Karpas-422 (cell line): ENCODE results near the gene DNAJA3. TPM values are rescaled to one million over a fixed set of nuclear protein-coding genes. Genes with fewer than 3 reads are reported as not detected.
"Not testable (repeated sequence)": the region's sequence is repeated elsewhere in the genome, so short reads cannot be mapped to it uniquely, and the experiment has no call there.

Source experiments
- DNase-seq: peaks from one replicate; pipeline ENCODE4 v3.0.0-alpha.2; 2015
- H2AFZ ChIP-seq: fragments of 200-600 bp; sonication (generic); 2 replicates; pipeline ENCODE4 v1.6.1; 2014; ENCODE audit warnings: antibody characterized with exemption, low read length, mixed read lengths
- H3K27ac ChIP-seq: fragments of 200-600 bp; sonication (generic); 2 replicates; pipeline ENCODE4 v1.5.1; 2014; ENCODE audit warnings: mild to moderate bottlenecking, low read length, moderate library complexity
- H3K27me3 ChIP-seq: fragments of 200-600 bp; sonication (generic); 2 replicates; pipeline ENCODE4 v1.6.1; 2014; ENCODE audit warnings: low read length, mixed read lengths
- H3K36me3 ChIP-seq: fragments of 200-600 bp; sonication (generic); 2 replicates; pipeline ENCODE4 v1.6.1; 2014; ENCODE audit warnings: low read length, mixed read lengths; ENCODE audit not compliant: insufficient read depth
- H3K4me1 ChIP-seq: fragments of 200-600 bp; sonication (generic); 2 replicates; pipeline ENCODE4 v1.6.1; 2014; ENCODE audit warnings: mild to moderate bottlenecking, low read length, mixed read lengths
- H3K4me2 ChIP-seq: fragments of 200-600 bp; sonication (generic); 2 replicates; pipeline ENCODE4 v1.6.1; 2014; ENCODE audit warnings: low read length, low read depth, mild to moderate bottlenecking; ENCODE audit not compliant: poor library complexity, severe bottlenecking
- H3K4me3 ChIP-seq: fragments of 200-600 bp; sonication (generic); 2 replicates; pipeline ENCODE4 v1.5.1; 2014; ENCODE audit warnings: mild to moderate bottlenecking, antibody characterized with exemption, low read length, mixed read lengths
- H3K79me2 ChIP-seq: fragments of 200-600 bp; sonication (generic); 2 replicates; pipeline ENCODE4 v1.6.1; 2014; ENCODE audit warnings: mild to moderate bottlenecking, low read length, mixed read lengths
- H3K9ac ChIP-seq: fragments of 200-600 bp; sonication (generic); 2 replicates; pipeline ENCODE4 v1.6.0; 2014; ENCODE audit warnings: low read length
- H3K9me2 ChIP-seq: fragments of 200-600 bp; sonication (generic), shearing (Covaris generic); replicated peaks from 2 replicates; pipeline ENCODE4 v1.6.0; 2014; ENCODE audit warnings: mild to moderate bottlenecking, low read length, moderate library complexity; ENCODE audit not compliant: insufficient read depth
- H3K9me3 ChIP-seq: fragments of 300-700, 200-600 bp; sonication (generic); 2 replicates; pipeline ENCODE4 v1.6.1; 2014; ENCODE audit warnings: low read length, mixed read lengths
- H4K20me1 ChIP-seq: fragments of 200-600 bp; sonication (generic); 2 replicates; pipeline ENCODE4 v1.6.1; 2014; ENCODE audit warnings: mild to moderate bottlenecking, antibody characterized with exemption, low read length, low read depth; ENCODE audit not compliant: insufficient read depth
- total RNA-seq: library from RNA; depleted of rRNA; stranded (reverse); fragments of >200 nt; shearing (Covaris generic); gene quantifications from 2 replicates; pipeline ENCODE4 v1.2.3, GENCODE V29; 2014; ENCODE audit warnings: low replicate concordance

Gene DNAJA3
- total RNA-seq, 1 experiment from 2014 or later = 56.5 TPM

GRCh38 chr16:4390266-4391260 is 35.1 kb upstream of the DNAJA3 start:
- H3K36me3 ChIP-seq = no peaks in the 10 kb centered on the region
- H3K9me3 ChIP-seq = no peaks in the 10 kb centered on the region
- H3K27ac ChIP-seq = no peak overlapping the region
- H3K4me2 ChIP-seq = no peak overlapping the region
- H3K9ac ChIP-seq = no peak overlapping the region
- peak; percentile 69 for DNase-seq
- H3K79me2 ChIP-seq = no peaks in the 10 kb centered on the region
- H4K20me1 ChIP-seq = no peaks in the 10 kb centered on the region
- H3K27me3 ChIP-seq = no peaks in the 10 kb centered on the region
- no peak overlapping the region for H2AFZ ChIP-seq
- no peaks in the 10 kb centered on the region for H3K4me1 ChIP-seq
- H3K4me3 ChIP-seq = no peak overlapping the region
- H3K9me2 ChIP-seq = no peaks in the 10 kb centered on the region

- Histone ChIP-seq H3K27ac (no peak overlapping the region), H3K4me3 (no peak overlapping the region), H3K4me2 (no peak overlapping the region), H3K9ac (no peak overlapping the region), H3K36me3 (no peaks in the 10 kb centered on the region), H3K79me2 (no peaks in the 10 kb centered on the region), H3K9me2 (no peaks in the 10 kb centered on the region), H3K27me3 (no peaks in the 10 kb centered on the region), H2AFZ (no peak overlapping the region), H4K20me1 (no peaks in the 10 kb centered on the region), H3K9me3 (no peaks in the 10 kb centered on the region), H3K4me1 (no peaks in the 10 kb centered on the region)
- no peak for DNase-seq
Observed at GRCh38 chr16:4391631-4392381, 33.9 kb upstream of the DNAJA3 start.

DNA sequence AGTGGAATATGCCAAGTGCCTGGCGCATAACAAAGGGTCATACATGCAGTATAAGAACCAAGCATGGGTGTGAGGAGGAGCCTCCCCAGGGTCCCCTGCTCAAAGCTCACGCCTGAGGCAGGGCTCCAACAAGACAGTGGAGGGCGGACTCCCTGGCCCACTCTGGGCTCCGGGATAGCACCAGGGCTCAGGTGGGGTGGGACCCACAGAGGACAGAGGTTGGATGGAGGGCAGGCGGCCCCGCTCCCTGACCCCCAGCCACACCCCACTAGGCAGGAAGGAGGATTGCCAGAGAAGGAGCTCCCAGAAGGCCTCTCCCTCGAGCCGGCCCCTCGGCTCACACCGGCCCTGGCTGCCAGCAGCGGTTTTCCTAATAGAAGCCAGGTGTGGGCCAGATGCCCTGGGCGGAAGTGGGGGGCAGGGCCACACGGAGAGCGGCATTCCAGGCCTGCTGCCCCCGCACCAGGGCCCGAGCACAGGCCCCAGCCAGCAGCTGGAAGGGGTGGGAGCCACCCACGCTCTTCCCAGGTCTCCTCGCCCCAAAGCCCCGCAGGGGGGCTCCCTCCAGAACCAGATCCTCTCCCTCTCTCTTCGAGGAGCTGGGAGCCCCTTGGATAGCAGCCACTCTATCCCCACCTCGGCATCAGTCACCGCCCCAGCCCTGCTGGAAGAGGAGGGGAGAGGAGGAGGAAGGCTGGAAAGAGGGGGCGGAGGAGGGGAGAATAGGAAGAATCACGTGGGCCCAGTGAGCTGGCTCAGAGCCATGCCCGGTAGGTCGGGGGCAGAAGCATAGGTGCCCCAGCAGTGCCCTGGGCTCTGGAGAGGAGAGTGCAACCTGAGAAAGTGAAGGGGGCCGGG is 33.1 kb upstream of the DNAJA3 start:
- Histone ChIP-seq H4K20me1 (no peaks in the 10 kb centered on the region), H3K4me1 (no peaks in the 10 kb centered on the region), H3K9ac (no peak overlapping the region), H3K4me3 (no peak overlapping the region), H3K9me2 (no peaks in the 10 kb centered on the region), H3K27ac (no peak overlapping the region), H3K9me3 (no peaks in the 10 kb centered on the region), H3K4me2 (no peak overlapping the region), H3K27me3 (no peaks in the 10 kb centered on the region), H3K36me3 (no peaks in the 10 kb centered on the region), H3K79me2 (no peaks in the 10 kb centered on the region), H2AFZ (no peak overlapping the region)
- DNase-seq = no peak

- H3K36me3 ChIP-seq = no peaks in the 10 kb centered on the region
Observed at GRCh38 chr16:4393240-4393600, 32.4 kb upstream of the DNAJA3 start.

DNA sequence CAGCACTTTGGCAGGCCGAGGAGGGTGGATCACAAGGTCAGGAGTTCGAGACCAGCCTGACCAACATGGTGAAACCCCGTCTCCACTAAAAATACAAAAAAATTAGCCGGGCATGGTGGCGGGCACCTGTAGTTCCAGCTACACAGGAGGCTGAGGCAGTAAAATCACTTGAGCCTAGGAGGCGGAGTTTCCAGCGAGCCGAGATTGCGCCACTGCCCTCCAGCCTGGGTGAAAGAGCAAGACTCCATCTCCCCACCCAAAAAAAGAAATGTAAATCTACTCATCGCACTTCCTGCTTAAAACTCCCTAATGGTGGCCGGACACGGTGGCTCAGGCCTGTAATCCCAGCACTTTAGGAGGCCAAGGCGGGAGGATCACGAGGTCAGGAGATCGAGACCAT is 31.8 kb upstream of the DNAJA3 start:
- H3K4me2 ChIP-seq, H3K79me2 ChIP-seq, H4K20me1 ChIP-seq, H3K4me1 ChIP-seq, H3K36me3 ChIP-seq, H3K9ac ChIP-seq, H3K9me3 ChIP-seq, DNase-seq, H3K27ac ChIP-seq, H3K27me3 ChIP-seq, H3K4me3 ChIP-seq, H3K9me2 ChIP-seq, H2AFZ ChIP-seq: not testable (repeated sequence)

More at GRCh38 chr16:4393240-4393600, 32.4 kb upstream of the DNAJA3 start:
- Histone ChIP-seq H3K79me2 (no peaks in the 10 kb centered on the region), H3K27me3 (no peaks in the 10 kb centered on the region), H4K20me1 (no peaks in the 10 kb centered on the region), H3K4me2 (no peak overlapping the region), H3K9ac (no peak overlapping the region), H3K9me3 (no peaks in the 10 kb centered on the region), H3K9me2 (no peaks in the 10 kb centered on the region), H3K4me3 (no peak overlapping the region), H3K4me1 (no peaks in the 10 kb centered on the region), H2AFZ (no peak overlapping the region), H3K27ac (no peak overlapping the region)
- no peak for DNase-seq

DNA sequence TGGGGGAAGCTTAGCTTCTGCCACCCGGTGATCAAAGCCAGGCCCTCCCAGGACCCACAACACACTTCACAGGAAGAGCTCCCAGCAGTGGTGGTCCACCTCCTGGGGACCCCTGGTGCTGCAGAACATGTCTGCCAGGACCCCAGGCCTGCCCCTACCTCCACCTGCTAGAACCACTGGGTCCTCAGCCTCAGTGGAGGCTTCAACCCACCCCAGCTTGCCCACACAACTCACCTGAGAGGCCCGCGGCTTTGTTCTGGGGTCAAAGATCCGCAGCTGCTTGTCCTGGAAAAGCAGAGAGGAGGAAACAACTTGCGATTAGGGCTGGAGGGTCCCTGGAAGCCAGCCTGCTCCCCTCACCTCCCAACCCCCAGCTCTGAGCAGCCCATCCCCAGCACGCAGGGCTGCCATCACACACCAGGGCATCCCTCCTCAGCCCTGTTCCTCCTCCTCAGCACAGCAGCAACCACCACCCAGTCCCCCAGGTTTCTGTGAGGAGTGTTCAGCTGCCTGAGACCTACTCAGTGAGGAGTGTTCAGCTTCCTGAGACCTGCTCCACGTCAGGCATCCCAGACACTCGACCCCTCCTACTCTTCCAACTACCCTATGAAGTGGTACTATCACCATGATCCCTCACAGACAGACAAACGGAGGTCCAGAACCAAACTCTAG is 30.5 kb upstream of the DNAJA3 start:
- Histone ChIP-seq H4K20me1 (no peaks in the 10 kb centered on the region), H3K27ac (no peak overlapping the region), H3K79me2 (0 out of 2 replicates have a peak, but pooled peaks cover 2% of the 10 kb centered on the region), H3K9ac (no peak overlapping the region), H3K4me1 (no peaks in the 10 kb centered on the region), H3K9me2 (no peaks in the 10 kb centered on the region), H3K9me3 (no peaks in the 10 kb centered on the region), H3K4me2 (no peak overlapping the region), H2AFZ (no peak overlapping the region), H3K36me3 (peaks cover 9% of the 10 kb centered on the region; the same call in 1 of the 2 replicates), H3K4me3 (no peak overlapping the region), H3K27me3 (no peaks in the 10 kb centered on the region)
- DNase-seq = peak; percentile 37

GRCh38 chr16:4399001-4399730 is 26.5 kb upstream of the DNAJA3 start:
- Histone ChIP-seq H3K9me3 (no peaks in the 10 kb centered on the region), H3K36me3 (peaks cover 9% of the 10 kb centered on the region; the same call in 1 of the 2 replicates), H3K9ac (no peak overlapping the region), H3K79me2 (0 out of 2 replicates have a peak, but pooled peaks cover 8% of the 10 kb centered on the region), H2AFZ (no peak overlapping the region), H3K4me2 (no peak overlapping the region), H3K4me3 (no peak overlapping the region), H3K9me2 (no peaks in the 10 kb centered on the region), H3K27ac (no peak overlapping the region), H3K27me3 (no peaks in the 10 kb centered on the region), H3K4me1 (peaks cover 14% of the 10 kb centered on the region), H4K20me1 (no peaks in the 10 kb centered on the region)
- DNase-seq = peak; percentile 41
